Kidney (tissue), 14 donors: ENCODE data around the gene CCL21. TPM values are rescaled to one million over a fixed set of nuclear protein-coding genes. Genes with fewer than 3 reads are reported as not detected.

ENCODE experiments used
- DNase-seq, 5 donors: peaks; one replicate each; pipeline ENCODE4 v3.0.0-alpha.2; 2013 to 2020
- FAIRE-seq: peaks from 2 replicates; lab custom pipeline; 2012; peaks lifted over from hg19 to GRCh38; lab: Jason Lieb, UNC
- H3K27ac ChIP-seq, 2 donors: one replicate each; pipeline ENCODE4 v1.7.0; 2013; ENCODE audit warnings: low read depth in 2 of 2, low read length in 2 of 2, inconsistent platforms in 1 of 2
- H3K27me3 ChIP-seq: one replicate; pipeline ENCODE4 v1.7.1; 2013; ENCODE audit warnings: low read length, inconsistent platforms; ENCODE audit not compliant: control insufficient read depth, insufficient read depth
- H3K36me3 ChIP-seq, 3 donors: one replicate each; pipeline versions ENCODE4 v1.7.0 to v1.7.1; 2013; ENCODE audit warnings: low read length in 3 of 3, control low read depth in 1 of 3, inconsistent platforms in 1 of 3; ENCODE audit not compliant: insufficient read depth in 3 of 3, control insufficient read depth in 2 of 3
- H3K4me1 ChIP-seq, 3 donors: one replicate each; pipeline versions ENCODE4 v1.7.0 to v1.7.1; 2013; ENCODE audit warnings: low read length in 3 of 3, inconsistent platforms in 1 of 3, low read depth in 1 of 3; ENCODE audit not compliant: control insufficient read depth in 2 of 3, insufficient read depth in 2 of 3
- H3K4me3 ChIP-seq, 3 donors: one replicate each; pipeline versions ENCODE4 v1.7.0 to v1.8.1; 2013; ENCODE audit warnings: low read length in 3 of 3, control low read depth in 1 of 3, inconsistent platforms in 1 of 3
- H3K9ac ChIP-seq, 3 donors: one replicate each; pipeline versions ENCODE4 v1.7.0 to v1.7.1; 2013; ENCODE audit warnings: low read length in 3 of 3, control low read depth in 1 of 3, inconsistent platforms in 1 of 3
- H3K9me3 ChIP-seq, 3 donors: one replicate each; pipeline versions ENCODE4 v1.7.0 to v1.7.1; 2013; ENCODE audit warnings: low read length in 3 of 3, control low read depth in 1 of 3, inconsistent platforms in 1 of 3; ENCODE audit not compliant: control insufficient read depth in 2 of 3, insufficient read depth in 1 of 3
- intact Hi-C: fragments of 100-400 bp; cut with DNase I; formaldehyde crosslinking; loops from one replicate; pipeline ENCODE4 v1.11.1; 2022
- polyA plus RNA-seq: library from polyadenylated mRNA; stranded (reverse); fragments of 350-450 nt; fragmentation: Illumina TruSeq; extraction: RNeasy Lipid Tissue Mini Kit (QIAGEN cat#74804); gene quantifications from one replicate; pipeline ENCODE4 v1.2.3, GENCODE V29; 2014; ENCODE audit warnings: low read depth, low replicate concordance; ENCODE audit not compliant: insufficient read depth
- total RNA-seq: library from RNA; stranded (reverse); fragmentation: NEBNext Ultra II Directional; extraction: Animal tissue kit (Norgen Biotek cat#: 25700); gene quantifications from one replicate; pipeline ENCODE4 v1.2.1, GENCODE V29; 2021
- TF ChIP-seq, protein P1 (sequence below): IDR thresholded peaks from 3 replicates; pipeline ENCODE4 v1.5.1; 2012; ENCODE audit warnings: mild to moderate bottlenecking, moderate library complexity, borderline replicate concordance; ENCODE audit not compliant: insufficient read depth; ENCODE audit errors: extremely low read depth
- donor health status: control.
- donor health status: control.
- donor health status: control.
- donor health status: control.
- donor health status: control.
- donor health status: DM: yes; HTN: yes; CAD: no.
- donor health status: Normal renal cell carcinoma (clear cell type).

Gene CCL21
- total and polyA plus RNA-seq, 2 donors from 2014 or later: 42.8 to 92.8 TPM

GRCh38 chr9:34689116-34689470, 20.8 kb downstream of the CCL21 start:
- Histone ChIP-seq H3K4me1 (no peaks in the 10 kb centered on the region), H3K9ac (no peak overlapping the region), H3K36me3 (no peaks in the 10 kb centered on the region), H3K27ac (no peak overlapping the region), H3K4me3 (no peak overlapping the region), H3K9me3 (no peaks in the 10 kb centered on the region), H3K27me3 (no peaks in the 10 kb centered on the region)
- intact Hi-C loops: no loop called here
- FAIRE-seq (no peak), DNase-seq (peak in 3 of 5 donors; percentile 22 to 58 (median 55))
- TF ChIP-seq, protein P1, sequence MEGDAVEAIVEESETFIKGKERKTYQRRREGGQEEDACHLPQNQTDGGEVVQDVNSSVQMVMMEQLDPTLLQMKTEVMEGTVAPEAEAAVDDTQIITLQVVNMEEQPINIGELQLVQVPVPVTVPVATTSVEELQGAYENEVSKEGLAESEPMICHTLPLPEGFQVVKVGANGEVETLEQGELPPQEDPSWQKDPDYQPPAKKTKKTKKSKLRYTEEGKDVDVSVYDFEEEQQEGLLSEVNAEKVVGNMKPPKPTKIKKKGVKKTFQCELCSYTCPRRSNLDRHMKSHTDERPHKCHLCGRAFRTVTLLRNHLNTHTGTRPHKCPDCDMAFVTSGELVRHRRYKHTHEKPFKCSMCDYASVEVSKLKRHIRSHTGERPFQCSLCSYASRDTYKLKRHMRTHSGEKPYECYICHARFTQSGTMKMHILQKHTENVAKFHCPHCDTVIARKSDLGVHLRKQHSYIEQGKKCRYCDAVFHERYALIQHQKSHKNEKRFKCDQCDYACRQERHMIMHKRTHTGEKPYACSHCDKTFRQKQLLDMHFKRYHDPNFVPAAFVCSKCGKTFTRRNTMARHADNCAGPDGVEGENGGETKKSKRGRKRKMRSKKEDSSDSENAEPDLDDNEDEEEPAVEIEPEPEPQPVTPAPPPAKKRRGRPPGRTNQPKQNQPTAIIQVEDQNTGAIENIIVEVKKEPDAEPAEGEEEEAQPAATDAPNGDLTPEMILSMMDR: no peak

DNA sequence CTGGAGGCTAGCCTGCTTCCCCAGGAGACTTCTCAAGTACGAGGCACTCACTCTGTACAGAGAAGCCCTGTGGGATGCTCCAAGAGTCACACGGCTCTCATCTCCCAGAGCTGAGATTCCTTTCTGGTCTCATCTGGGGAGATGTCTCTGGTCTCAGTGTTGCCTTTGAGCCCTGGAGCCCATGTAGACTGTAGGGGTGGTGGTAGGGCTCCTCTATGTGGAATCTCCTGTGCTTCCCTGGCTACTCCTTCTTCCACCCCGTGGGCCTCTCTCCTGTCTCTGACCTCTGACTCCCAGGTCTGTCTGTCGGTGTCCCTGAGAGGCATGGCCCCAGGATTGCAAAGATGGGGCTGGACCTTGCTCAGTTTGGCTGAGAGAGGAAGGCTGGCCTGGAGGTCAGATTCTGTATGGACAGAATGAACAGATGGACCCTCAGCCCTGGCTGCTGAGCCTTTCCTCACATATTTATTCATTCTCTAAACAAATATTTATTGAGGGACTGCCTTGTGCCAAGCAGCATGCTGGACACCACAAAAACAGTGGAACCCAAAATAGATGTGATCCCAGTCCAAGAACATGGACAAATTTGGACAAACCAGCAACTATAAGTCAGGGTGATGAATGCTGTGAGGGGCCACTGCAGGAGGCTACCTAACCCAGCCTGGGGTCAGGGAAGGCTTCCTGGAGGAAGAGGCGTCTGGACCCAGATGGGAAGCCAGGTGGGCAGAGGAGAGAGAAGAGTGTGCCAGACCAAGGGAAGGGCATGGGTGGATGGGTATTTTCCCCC, 21.4 kb downstream of the CCL21 start:
- intact Hi-C loops: no loop called here
- DNase-seq: no peak
- Histone ChIP-seq H3K36me3 (no peaks in the 10 kb centered on the region), H3K27me3 (no peaks in the 10 kb centered on the region), H3K4me3 (no peak overlapping the region), H3K27ac (no peak overlapping the region), H3K9ac (no peak overlapping the region), H3K9me3 (no peaks in the 10 kb centered on the region), H3K4me1 (no peaks in the 10 kb centered on the region)
- FAIRE-seq: no peak
- TF ChIP-seq, protein P1: no peak

GRCh38 chr9:34687276-34688030, 22.5 kb downstream of the CCL21 start:
- Histone ChIP-seq H3K27me3 (no peaks in the 10 kb centered on the region), H3K27ac (no peak overlapping the region), H3K36me3 (no peaks in the 10 kb centered on the region), H3K4me1 (no peaks in the 10 kb centered on the region), H3K9me3 (no peaks in the 10 kb centered on the region), H3K9ac (no peak overlapping the region), H3K4me3 (no peak overlapping the region)
- intact Hi-C loops: no loop called here
- FAIRE-seq (no peak), DNase-seq (no peak)
- TF ChIP-seq, protein P1: no peak
